COR-L47 (cell line): ENCODE results near the gene CRYBB3.
A peak's percentile ranks its signal among the peaks of the same experiment; 100 is the strongest.
"Not testable (repeated sequence)": the region's sequence is repeated elsewhere in the genome, so short reads cannot be mapped to it uniquely, and the experiment has no call there.

Source experiments
- DNase-seq: peaks from one replicate; lab custom pipeline; 2025; lab: John Stamatoyannopoulos, UW

CRYBB3 gene

GRCh38 chr22:25206998-25207397 is 7.3 kb downstream of the CRYBB3 start:
- DNase-seq = no peak

DNA sequence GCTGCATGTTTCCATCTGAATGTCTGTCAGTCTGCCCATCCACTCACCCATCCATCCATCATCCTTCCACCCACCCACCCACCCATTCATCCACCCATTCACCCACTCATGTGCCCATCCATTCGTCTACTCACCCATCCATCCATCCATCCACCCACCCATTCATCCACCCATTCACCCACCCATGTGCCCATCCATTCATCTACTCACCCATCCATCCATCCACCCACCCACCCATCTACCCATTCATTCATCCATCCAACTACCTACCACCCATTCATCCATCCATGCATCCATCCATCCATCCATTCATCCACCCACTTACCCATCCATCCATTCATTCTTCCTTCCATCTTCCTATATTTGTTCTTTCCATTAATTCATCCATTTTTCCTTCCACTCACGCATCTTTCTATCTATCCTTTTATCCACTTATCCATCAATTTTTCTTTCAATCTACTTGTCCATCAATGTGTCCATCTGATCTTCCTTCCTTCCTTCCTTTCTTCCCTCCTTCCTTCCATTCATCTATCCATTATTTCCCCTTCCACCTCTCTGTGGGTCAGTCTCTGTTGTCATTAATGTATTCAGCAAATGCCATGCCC is 8.0 kb downstream of the CRYBB3 start:
- DNase-seq = no peak

DNA sequence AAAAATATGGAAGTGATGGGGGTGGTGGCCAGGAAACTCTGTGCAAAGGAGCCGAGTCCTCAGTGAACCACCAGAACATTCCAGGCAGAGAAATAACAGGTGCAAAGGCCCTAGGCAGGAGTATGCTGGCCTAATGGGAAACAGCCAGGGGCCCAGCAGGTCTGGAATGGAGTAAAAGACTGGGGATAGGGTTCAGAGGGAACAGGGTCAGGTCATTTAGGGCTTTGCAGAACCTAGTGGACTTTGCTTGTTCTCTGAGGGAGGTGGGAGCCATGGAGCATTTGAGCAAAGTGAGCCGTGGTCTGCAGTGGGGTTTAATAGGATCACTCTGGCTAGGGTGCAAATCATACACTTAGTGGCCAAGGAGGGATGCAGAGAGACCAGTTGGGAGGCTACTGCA is 8.7 kb downstream of the CRYBB3 start:
- no peak for DNase-seq

GRCh38 chr22:25208743-25209505 is 9.3 kb downstream of the CRYBB3 start:
- no peak for DNase-seq

GRCh38 chr22:25210793-25211192 is 11.1 kb downstream of the CRYBB3 start:
- no peak for DNase-seq

DNA sequence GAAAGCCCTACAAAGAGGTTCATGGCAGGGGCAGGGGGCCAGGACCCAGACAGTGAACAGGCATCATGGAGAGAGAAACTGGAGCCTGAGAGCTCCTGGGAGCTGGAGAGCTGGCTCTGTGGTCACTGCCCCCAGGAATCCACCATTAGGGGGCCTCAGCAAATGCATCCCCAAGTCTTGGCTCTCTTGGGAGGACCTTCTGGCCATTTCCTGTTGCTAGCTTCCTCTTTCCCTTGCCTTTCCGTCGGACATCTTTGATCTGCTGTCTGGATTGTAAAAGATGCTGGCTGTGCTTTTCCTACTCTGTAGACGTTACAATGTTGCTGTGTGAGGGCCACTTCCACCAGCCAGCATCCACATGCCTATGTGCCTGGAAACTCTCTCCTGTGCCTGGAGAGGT is 12.7 kb downstream of the CRYBB3 start:
- no peak for DNase-seq

GRCh38 chr22:25213221-25213620 is 13.6 kb downstream of the CRYBB3 start:
- no peak for DNase-seq

GRCh38 chr22:25216230-25216629 is 16.6 kb downstream of the CRYBB3 start:
- no peak for DNase-seq

GRCh38 chr22:25219211-25219689 is 19.6 kb downstream of the CRYBB3 start, which contains the start of gene CRYBB2:
Gene CRYBB2 (plus strand): TSS chr22:25219639. CDS start chr22:25221430, 1,791 bp downstream.
- no peak for DNase-seq

GRCh38 chr22:25219948-25220442 is 20.3 kb downstream of the CRYBB3 start:
- DNase-seq = peak; percentile 76

GRCh38 chr22:25221790-25222189 is 22.1 kb downstream of the CRYBB3 start:
- no peak for DNase-seq

DNA sequence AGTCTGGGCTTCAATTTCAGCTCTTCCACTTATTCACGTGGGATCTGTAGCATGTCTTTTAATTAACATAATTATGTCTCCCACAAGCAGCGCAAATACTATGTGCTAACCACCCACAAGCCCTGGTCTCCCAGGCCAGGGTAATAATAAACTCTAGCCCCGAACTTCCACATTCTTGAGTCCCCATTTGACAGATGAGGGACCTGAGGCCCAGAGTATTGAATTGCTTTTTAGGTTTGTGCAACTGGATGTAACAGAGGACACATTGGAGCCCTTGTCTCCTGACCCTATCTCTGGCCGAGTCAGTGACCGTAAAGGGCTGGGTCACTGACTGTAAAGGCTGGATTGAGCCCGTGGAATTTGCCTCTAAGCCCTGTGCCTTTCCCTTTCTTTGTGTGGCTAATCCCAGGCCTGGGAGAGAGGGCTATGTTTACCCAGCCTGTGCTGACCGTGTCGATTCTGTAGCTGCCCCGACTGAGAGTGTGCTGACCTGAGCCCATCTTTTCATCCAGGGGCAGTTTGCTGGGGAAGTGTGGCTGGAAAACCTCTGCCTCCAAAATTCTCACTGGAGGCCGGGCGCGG is 23.7 kb downstream of the CRYBB3 start:
- peak; percentile 4 for DNase-seq

DNA sequence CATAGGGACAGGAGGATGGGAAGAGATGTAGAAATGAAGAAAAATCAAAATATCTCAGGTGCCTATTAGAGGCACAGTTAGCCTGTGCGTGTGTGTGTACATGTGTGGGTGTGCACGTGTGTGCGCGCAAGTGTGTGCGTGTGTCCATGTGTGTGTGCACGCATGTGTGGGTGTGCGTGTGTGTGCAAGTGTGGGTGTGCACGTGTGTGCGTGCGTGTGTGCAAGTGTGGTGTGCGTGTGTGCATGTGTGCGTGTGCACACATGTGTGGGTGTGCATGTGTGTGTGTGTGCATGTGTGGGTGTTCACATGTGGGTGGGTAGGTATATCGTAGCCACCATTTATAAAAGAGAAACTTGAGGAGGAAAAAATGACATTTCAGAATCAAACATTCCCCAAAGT is 29.2 kb downstream of the CRYBB3 start:
- DNase-seq = no peak

DNA sequence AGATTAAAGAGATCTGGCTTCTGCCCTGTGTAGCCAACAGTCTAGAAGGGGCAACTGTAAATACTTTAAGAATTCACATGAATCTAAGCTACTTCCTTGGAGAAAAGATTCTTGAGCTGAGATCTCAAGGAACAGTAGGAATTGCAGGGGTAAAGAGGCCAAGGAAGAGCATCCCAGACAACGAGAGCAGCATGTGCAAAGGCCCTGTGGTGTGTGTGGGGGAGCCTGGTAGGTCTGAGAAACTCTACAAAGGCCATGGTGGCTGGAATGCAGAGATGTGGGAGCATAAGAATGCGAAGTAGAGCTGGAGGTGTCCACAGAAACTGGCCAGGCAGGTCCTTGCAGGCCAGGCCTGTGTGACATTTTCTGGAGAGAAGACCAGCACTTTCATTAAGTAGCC is 31.1 kb downstream of the CRYBB3 start:
- not testable (repeated sequence) for DNase-seq

GRCh38 chr22:25232301-25232700 is 32.6 kb downstream of the CRYBB3 start:
- DNase-seq = no peak

DNA sequence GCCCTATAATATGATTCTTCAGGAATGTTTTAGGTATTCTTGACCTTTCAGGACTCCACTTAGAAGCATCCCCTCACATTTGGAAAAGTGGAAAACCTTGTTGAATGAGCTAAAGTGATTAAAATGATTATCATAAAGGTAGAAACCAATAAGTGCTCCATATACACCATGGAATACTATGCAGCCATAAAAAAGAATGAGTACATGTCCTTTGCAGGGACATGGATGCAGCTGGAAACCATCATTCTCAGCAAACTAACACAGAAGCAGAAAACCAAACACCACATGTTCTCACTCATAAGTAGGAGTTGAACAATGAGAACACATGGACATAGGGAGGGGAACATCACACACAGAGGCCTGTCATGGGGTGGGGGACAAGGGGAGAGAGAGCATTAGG is 34.0 kb downstream of the CRYBB3 start:
- DNase-seq = not testable (repeated sequence)

GRCh38 chr22:25235547-25236290 is 36.1 kb downstream of the CRYBB3 start:
- peak; percentile 75 for DNase-seq

DNA sequence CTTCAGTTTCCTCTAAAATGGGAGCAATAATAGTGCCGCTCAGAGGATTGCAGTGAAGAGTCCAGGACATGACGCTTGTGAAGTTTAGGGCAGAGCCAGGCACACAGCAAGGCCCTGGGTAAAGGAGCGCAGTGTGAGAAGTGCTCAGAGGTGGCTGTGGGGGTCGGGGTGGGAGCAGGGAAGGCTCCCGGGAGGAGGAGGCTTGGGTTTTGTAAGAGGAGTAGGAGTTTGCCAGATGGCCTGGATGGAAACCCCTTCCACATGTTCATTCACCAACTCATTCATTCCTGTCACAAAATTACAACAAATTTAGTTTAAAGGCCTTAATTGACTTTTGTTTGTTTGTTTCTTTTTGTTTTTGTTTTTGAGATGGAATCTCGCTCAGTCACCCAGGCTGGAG is 36.8 kb downstream of the CRYBB3 start:
- no peak for DNase-seq

GRCh38 chr22:25237503-25237902 is 37.8 kb downstream of the CRYBB3 start:
- no peak for DNase-seq

DNA sequence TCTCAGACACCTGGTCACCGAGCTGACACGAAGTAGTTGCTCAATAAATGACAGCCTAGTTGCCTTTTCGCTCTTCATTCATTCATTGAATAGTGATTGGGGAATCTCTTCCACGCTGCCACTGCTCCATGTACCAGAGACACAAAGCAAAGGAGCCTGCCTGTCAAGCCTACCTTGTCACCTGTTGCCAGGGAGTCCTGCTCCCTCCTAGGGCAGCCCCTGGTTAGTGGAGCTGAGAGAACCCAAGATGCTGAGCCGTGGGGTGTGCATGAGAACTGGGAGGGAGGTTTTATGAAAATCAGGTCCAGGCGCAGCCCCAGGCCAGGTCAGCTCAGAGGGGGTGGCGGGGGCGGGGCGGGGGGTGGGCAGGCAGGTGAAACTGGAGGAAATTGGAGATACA is 38.4 kb downstream of the CRYBB3 start:
- not testable (repeated sequence) for DNase-seq

DNA sequence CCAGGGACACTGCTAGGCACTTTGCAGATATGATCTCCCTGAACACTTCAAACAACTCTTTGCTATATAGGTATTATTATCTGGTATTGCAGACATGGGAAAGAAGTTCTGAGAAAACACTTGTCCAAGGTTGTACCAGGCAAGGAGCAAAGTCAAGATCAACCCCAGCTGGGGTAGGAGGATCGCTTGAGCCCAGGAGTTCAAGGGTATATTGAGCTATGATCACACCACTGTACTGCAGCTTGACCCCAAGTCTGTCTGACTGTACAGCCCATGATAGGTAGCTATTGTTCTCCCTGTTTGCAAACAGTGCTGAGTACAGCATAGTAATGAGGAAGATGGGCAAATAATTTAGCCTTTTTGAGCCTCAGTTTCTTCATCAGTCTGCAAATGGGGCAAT is 55.5 kb downstream of the CRYBB3 start:
- not testable (repeated sequence) for DNase-seq
